GM19099 (cell line): ENCODE data around the gene USP25.

Experiments
- POLR2A ChIP-seq: IDR thresholded peaks from 3 replicates; pipeline ENCODE4 v1.6.1; 2011; ENCODE audit warnings: low read depth; ENCODE audit not compliant: insufficient read length; ENCODE audit errors: extremely low read depth

Gene USP25

DNA sequence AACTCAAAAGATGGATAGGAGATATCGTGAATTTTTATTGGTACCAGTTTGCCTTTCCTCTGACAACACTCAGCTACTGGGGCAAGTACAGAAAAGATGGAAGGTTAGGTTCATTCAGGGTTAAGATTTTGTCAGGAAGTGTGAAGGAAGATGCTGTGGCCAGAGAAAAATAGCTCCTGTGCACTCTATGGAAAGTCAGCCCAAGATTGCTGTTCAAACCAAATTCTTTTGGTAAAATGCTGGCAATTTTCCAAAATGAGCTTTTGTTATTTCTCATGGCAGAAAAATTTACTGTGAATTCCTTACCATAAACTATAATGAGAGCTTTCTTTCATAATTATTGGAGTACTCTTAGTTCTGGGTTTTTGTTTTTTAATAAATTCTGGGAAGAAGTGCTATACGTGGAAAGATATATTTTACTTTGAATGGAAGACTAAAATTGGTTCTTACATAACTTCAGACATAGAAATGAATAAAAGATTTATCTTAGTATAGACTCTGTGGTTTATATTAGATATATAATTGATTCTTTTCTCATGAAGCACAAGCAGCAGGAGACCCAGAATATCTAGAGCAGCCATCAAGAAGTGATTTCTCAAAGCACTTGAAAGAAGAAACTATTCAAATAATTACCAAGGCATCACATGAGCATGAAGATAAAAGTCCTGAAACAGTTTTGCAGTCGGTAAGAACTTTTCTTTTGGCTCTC lies 112.2 kb downstream of the USP25 start:
- no peak for TF ChIP-seq POLR2A

DNA sequence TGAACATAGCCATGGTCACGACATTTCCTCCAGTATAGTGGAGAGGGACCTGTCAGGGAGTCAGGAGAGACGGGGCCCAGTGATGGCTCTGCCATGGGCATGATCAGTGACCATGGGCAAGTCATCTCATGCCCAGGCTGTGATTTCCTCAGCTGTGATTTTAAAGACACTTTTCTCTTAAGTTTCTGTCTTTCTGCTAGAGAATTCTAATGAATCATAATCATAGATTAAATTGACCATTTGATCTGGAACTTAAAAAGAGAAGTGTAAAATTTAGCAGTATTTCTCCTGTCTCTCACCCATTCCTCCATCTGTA lies 112.7 kb downstream of the USP25 start:
- TF ChIP-seq POLR2A, result no peak

- no peak for TF ChIP-seq POLR2A
These were observed 114.0 kb downstream of the USP25 start for GRCh38 chr21:15843766-15844165.

DNA sequence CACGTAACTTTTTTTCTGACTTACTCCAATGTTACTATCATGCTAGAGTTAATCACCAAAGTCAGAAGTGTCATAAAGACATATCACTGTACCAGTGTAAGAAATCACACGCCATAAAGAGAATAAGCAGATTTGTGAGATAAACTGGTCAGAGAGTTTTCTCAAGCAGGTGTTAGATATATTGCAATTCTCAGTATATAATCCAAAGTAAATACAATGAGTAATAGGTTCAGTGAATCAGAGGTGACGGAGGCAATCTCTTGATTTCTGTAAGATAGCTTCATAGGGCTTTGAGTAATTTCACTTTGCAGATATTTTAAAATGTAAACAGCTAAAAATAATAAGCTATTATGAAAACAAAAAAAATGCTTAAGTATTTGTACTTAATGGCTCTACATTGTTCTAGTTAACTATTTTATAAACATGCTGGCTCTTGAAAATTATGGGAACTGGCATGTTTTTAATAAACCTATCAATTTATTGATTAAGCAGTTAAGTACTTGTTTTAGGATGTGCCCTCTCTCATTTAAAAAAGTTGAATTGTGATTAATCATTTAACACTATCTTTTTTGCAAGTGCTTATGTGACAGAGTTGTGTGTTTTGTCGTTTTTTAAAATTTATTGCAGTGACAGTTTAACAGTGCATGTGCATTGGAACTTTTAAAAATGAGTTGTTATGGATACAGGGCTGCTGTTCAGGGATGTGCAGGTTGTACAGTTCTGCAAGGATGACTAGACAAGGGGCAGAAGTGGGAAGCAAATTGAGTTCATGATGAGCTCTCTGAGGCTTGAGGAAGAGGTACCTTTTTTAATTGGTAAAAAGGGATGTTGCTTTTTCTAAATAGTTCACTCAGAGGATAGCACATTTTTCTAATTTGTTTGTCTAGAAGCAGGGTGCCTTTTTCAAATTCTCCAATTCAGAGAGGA lies 119.1 kb downstream of the USP25 start:
- no peak for TF ChIP-seq POLR2A

GRCh38 chr21:15849927-15850326 lies 120.1 kb downstream of the USP25 start:
- TF ChIP-seq POLR2A, result no peak

- no peak for TF ChIP-seq POLR2A
These were observed 120.9 kb downstream of the USP25 start for GRCh38 chr21:15850645-15851044.

DNA sequence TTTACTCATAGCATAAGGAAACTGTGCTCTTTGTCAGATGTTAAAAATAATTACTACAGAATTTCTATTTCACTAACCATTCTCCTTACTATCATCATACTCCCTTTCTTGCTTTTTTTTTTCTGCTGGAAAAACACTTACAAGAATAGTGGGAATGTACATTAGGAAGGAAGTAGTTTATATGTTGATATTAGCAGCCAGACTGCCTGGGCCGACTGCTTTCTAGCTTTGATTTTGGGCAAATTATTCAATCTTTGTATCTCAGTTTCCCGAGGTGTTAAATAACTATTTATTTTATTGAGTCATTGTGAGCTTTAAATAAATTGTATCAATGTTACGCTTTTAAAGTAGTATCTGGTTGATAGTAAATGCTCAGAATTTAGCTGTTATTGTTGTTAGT lies 122.4 kb downstream of the USP25 start:
- no peak for TF ChIP-seq POLR2A

GRCh38 chr21:15853126-15853525 lies 123.3 kb downstream of the USP25 start:
- no peak for TF ChIP-seq POLR2A

DNA sequence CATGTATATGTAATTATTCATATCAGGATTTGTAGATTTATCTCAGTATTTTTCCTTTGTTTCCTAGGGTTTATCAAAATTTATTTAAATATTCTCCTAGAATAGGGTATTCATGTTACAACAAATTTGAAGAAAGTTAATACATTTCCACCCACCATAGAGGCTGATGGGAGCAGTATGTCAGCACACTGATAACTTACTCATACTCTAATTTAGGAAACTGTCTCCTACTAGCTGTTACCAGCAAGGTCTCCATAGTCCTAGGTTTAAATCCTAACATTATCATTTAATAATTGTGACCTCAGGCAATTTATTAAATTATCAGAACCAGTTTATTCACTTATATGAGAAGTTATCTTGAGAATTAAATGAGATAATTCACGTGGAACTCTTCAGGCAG lies 127.0 kb downstream of the USP25 start:
- TF ChIP-seq POLR2A, result no peak

GRCh38 chr21:15857740-15858139 lies 128.0 kb downstream of the USP25 start:
- TF ChIP-seq POLR2A, result no peak

DNA sequence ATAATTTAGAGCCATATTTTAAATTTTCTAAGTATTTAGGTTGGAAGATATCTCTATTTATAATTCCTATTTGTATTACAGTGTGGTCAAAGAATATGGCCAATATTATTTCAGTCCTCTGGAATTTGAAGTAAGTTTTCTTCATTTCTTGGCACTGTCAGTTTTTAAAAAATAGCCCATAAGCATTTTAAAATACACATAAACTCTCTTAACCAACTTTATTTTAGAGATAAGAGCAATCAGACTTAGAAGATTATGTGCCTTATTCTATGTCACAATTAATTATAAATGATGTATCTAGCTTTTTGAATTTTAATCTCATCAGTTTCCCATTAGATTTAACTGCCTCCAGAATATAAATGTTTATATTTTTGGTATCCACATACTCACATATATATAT lies 130.8 kb downstream of the USP25 start:
- TF ChIP-seq POLR2A, result no peak

GRCh38 chr21:15868940-15869339 lies 139.2 kb downstream of the USP25 start:
- no peak for TF ChIP-seq POLR2A

GRCh38 chr21:15870819-15871218 lies 141.0 kb downstream of the USP25 start:
- TF ChIP-seq POLR2A, result no peak

GRCh38 chr21:15872236-15872635 lies 142.5 kb downstream of the USP25 start:
- no peak for TF ChIP-seq POLR2A

GRCh38 chr21:15874615-15875014 lies 144.8 kb downstream of the USP25 start:
- TF ChIP-seq POLR2A, result no peak

GRCh38 chr21:15875286-15875685 lies 145.5 kb downstream of the USP25 start:
- TF ChIP-seq POLR2A, result no peak
